HG03469 (cell line): Measurements from ENCODE around the gene MT4.

Experiments used
- ATAC-seq: cut with Tn5 transposase; IDR thresholded peaks from one replicate; pipeline ENCODE4 v1.9.1; 2021; ENCODE audit warnings: mild to moderate bottlenecking, moderate library complexity, moderate number of reproducible peaks; ENCODE audit not compliant: unreplicated experiment

MT4 gene

GRCh38 chr16:56601325-56601724 is 36.5 kb downstream of the MT4 start:
- ATAC-seq: no peak

- ATAC-seq: no peak
Measured at GRCh38 chr16:56603589-56603988, 38.7 kb downstream of the MT4 start.

GRCh38 chr16:56604966-56605365 is 40.1 kb downstream of the MT4 start:
- ATAC-seq: no peak

GRCh38 chr16:56605475-56605874 is 40.6 kb downstream of the MT4 start:
- ATAC-seq: no peak

GRCh38 chr16:56606071-56606475 is 41.2 kb downstream of the MT4 start:
- ATAC-seq: no peak

- no peak for ATAC-seq
Measured at GRCh38 chr16:56606476-56607108, 41.7 kb downstream of the MT4 start.

- no peak for ATAC-seq
Measured at GRCh38 chr16:56607109-56607618, 42.3 kb downstream of the MT4 start.

- no peak for ATAC-seq
Measured at GRCh38 chr16:56607675-56608042, 42.8 kb downstream of the MT4 start.

- ATAC-seq: peak; percentile 81
Measured at GRCh38 chr16:56608043-56608875, 43.4 kb downstream of the MT4 start, which contains the start of gene MT2A. Gene MT2A, plus strand, starts transcription at chr16:56608584. Its CDS starts 72 bp downstream, at chr16:56608656.

GRCh38 chr16:56608876-56609462 is 44.1 kb downstream of the MT4 start:
- no peak for ATAC-seq

GRCh38 chr16:56609463-56609921 is 44.6 kb downstream of the MT4 start:
- ATAC-seq: peak; percentile 39

GRCh38 chr16:56610017-56610608 is 45.2 kb downstream of the MT4 start:
- no peak for ATAC-seq

- ATAC-seq: no peak
Measured at GRCh38 chr16:56610609-56611111, 45.8 kb downstream of the MT4 start.

GRCh38 chr16:56611281-56611833 is 46.5 kb downstream of the MT4 start:
- ATAC-seq: no peak

GRCh38 chr16:56613706-56614105 is 48.8 kb downstream of the MT4 start:
- no peak for ATAC-seq

- no peak for ATAC-seq
Measured at GRCh38 chr16:56614549-56614991, 49.7 kb downstream of the MT4 start.

- ATAC-seq: no peak
Measured at GRCh38 chr16:56615353-56615752, 50.5 kb downstream of the MT4 start.

- no peak for ATAC-seq
Measured at GRCh38 chr16:56616608-56617211, 51.8 kb downstream of the MT4 start.

GRCh38 chr16:56617212-56618085 is 52.6 kb downstream of the MT4 start:
- ATAC-seq: no peak
